ENCODE measurements around the gene KCNN1.

Gene KCNN1

DNA sequence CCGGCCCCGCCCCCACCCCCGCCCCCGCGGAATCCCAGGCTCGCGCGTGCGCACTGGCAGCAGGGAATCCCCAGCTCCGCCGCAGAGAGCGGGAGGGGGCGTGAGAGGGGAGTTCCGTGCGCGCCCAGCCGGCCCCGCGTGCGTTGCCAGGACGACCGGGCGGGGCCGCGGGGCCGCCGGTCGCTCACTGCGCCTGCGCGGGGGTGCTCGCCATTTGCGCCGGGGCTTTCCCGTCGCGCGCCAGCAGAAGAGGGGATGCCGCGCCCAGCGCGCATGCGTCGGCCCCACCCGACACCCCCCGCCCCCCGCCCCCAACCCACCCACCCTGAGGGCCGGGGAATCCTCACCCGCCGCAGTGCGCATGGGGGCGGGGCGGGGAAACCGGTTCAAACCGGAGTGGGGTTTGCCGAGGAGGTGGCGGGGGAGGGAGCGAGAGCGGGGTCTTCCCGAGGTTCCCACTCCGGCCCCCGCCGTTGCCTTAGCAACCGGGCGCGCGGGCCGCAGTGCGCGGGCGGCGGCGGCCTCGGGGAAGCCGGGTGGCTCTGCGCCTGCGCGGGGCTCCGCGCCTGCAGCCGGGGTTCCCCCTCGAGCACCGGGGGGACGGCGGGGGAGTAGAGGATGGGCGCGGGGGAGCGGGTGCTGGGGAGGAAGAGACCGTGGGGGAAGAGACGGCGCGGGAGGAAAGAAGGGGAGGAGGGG is 18.9 kb upstream of the KCNN1 start:
- peak; percentile 96 to 97 for DNase-seq

DNA sequence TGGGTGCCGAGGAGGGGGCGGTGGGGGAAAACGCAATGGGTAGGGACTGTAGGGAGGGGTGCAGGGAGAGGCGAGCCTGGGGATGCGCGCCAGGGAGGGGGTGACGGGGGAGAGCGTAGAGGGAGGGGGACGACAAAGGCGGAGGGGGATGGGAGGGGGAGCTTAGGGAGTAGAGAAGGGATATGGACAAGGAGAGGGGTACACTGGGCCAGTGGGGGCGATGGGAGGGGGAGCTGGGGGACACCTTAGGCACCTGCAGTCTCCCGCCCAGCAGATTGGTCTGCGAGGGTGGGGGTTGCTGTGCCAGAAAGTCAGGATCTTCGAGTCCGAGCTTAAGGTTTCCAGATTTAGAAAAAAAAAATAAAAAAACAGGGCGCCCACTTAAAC is 18.4 kb upstream of the KCNN1 start:
- no peak for DNase-seq

DNA sequence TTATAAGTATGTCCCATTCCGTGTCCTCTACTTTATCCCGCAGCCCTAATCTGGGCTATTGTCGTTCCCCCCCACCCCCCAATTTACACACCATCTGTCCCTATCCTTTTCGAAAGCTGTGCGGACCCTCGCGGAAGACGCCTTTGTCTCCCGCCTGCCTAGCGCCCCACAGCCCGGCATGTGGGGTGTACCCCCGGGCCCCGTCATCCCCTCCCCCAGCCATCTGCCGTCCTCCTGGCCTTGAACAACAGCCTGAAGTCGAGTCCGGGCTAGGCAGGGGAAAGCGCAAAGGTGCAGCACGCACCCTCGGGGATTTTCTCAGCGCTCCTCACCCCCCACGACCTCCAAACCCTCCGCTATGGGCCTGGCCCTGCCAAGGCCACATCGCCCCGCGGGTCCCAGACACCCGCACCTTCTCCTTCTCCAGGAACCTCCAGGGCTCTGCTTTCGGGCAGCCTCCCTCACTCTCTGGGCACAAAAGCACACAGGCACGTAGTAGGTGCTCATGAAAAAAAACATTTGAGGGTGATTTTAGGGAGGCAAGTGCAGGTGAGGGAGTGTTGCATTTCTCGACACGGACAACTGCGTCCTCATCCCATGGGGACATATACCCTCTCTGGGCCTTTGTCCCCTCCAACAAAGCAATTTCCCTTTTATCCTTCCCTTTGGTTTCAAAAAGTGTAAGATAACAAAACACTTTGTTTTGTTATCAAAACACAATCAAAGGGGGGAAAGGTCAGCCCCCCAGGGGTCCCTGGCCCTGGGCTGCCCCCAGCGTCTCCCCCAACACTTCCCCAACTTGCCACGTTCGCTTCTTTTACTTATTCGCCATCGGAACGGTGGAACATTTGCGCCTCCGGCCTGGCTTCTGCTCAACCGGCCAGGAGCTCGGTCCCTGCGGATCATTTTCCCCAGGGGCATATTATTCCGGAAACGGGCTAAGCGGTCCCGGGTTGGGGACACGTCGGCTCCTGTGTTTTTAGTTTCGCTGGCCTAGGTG is 17.7 kb upstream of the KCNN1 start:
- DNase-seq, result peak in 1 of 2 donors; percentile 25

DNA sequence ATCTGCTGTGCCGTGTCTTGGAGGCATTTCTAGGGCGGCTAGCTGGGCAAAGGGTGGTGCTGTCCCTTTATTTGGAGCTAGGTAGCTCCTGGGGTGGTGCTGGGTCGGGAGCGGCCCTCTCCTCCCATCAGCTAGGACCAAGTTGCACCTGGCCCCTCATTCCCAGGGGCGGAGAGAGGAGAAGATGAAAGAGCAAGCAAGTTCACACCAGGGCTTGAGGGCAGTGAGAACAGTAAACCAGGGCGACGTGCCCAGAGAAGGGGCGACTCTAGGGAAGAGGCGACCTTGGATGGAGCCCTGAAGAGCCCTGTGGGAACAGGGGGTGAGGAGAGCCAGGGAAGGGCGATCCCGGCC is 17.0 kb upstream of the KCNN1 start:
- peak in 1 of 2 donors; percentile 8 for DNase-seq

DNA sequence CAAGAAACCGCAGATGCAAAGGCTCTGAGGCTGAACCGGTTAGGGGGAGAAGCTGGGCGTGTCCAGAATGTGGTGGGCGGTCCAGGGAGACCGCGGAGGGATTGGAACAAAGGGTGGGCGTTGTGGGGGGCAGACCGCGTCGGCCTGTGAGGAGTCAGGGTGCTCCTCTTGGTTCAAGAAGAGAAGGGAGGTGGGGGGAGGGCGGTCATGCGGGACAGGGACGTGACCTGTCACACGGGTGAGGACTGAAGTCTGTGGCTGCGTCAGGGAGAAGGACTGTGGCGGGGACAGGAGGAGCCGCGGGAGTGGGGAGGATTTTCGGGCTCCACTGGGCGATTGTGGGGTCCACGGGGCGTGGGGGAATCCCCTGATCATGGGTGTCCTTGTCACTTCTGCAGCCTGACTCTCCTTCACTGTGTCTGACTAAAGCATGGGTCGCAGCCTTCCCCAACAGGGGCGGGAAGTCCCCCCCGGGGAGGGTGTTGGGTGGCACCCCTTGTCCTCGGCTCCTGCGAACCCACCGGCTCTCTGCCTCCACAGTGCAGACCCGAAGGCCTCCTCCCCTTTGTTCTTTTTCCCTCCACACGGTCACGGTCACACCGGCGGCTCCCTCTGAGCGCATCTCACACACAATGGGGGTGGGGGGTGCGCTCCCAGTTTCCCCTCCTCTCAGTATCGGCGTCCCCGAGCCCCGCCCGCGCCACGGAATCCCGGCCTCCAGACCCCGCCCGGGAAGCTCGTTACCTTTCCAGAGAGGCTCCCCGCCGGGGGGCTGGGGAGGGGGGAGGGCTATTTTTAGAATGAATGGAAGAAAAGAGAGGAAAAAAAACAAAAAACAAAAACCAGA is 16.4 kb upstream of the KCNN1 start:
- DNase-seq, result peak; percentile 66 to 68

DNA sequence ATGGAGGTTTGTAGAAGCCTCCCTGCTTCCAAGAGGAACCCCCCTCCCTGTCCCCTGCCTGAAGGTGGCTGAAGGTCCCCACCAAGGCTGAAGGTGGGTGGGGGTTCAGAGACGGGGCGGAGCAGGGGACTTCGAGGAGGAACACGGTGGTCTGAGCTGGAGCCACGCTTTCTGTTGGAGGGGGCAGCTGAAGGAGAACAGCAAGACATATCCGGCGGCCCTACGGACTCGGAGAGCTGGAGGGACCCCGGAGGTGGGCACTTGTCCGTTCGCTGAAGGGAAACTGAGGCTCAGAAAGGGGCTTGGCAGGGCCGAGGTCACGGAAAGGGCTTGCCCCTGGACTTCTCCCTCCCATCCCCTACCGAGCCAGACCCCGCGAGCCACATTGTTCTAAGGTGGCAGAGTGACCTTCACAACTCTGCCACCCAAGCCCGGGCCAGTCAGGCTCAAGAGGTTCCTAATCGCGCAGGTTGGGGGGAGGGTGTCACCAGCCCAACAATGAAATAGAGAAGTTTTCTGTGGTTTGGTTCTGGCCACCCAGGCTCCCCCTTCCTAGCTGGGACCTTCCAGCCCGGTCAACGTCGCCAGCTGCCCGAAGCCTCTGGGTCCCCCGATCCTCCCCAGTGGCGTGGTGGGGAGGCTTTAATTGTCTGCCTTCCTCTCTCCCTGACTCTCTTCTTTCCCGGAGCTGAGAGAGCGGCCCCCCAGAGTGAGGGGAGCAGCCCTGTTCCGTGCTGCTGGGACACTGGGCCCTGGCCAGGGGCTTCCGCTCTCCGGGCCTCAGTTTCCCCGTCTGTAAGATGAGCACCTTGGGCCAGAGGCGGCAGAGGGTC is 15.5 kb upstream of the KCNN1 start:
- peak; percentile 16 to 38 for DNase-seq

DNA sequence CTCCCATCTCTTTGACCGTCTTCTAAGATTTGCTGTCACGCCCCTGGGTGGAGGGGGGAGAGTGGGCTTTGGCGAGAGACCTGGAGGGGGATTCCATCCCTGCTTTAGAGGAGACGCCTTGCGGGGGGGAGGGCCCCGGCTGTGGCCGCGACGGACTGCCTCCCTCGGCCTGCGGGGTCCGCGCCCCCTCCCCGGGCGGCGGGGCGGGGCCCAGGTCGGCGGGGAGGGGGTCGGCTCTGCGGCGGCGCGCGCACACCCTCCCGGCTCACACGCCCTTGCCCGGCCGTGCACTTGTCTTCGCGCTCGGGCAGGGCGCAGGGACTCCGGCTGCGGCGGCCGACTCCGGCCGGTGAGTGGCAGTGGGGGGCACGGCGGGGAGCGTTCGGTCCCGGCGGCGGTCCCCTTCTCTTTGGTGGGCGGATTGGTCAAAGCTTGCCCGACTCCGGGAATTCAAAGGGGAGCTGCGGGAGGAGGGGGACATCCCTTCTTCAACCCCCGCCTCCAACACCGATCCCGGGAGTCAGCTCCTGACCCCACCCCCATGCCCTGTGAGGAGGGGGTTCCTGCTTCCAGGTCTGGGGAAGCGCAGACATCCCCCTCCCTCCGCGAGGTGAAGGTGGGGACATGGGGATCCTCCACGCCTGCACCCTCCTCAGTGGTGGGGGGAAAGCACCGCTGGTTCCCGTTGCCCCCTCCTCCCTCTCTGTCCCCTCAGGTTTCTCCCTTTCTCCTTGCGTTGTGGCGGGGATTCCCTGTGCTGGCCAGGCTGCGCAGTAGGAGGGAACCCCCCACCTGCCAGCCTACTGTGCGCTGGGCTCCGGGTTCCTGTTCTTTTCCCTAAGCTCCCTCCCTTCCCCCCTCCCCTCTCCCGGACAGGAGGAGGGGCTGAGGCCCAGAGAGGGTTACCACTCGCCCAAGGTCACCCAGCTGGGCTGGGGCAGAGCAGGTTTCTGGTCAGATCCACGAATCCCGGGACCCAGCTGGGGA is 14.6 kb upstream of the KCNN1 start:
- peak in 1 of 2 donors; percentile 19 for DNase-seq

DNA sequence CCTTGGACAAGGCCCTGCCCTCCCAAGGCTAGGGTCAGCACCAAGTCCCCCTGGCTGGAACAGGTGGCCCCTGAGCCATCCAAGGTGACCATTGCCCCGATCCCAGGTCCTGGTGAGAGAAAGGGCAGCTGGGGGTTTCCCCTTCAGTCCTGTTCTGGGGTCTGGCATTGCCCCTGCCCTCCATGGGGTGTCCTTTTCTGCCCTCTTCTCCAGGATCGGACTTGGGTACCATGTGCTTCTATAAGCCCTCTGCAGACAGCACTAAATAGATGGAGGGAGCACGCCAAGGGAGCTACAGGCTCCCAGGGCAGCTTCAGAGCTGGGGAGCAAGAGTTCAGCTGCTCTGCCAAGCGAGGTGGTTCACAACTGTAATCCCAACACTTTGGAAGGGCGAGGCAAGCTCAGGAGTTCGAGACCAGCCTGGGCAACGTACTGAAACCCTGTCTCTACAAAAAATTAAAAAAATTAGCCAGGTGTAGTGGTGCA is 13.5 kb upstream of the KCNN1 start:
- DNase-seq, result no peak

DNA sequence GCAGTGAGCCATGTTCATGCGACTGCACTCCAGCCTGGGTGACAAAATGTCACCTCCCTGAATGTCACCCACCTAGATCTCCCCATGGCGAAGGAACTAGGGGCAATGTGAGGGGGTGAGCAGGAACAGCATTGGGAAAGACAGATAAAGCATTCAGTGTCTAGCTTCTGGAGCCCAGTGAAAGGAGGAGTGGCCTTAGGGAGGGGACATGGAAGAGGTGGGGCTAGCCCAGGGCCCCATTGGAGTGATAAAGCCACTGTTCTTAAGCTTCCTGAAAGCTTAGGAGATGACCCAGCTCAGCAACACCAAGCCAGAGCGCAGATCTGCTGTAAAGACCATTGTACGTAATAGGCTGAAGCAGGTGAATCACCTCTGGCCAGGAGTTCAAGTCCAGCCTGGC is 13.0 kb upstream of the KCNN1 start:
- no peak for DNase-seq

DNA sequence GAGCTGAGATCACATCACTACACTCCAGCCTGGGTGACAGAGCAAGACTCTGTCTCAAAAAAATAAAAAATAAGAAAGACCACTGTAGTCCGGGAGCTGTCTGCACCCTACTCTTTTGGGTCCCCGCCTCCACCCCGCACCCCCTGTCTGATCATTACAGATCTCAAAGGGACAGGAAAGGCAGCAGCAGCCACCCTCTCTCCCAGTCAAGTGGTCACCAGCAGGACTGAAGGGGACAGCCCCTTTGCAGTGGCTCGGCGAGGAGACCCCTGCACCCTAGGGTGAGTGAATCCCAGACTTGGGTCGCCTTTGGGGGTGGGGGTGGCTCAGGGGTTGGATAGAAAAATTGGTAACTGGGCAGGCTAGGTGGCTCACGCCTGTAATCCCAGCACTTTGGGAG is 12.5 kb upstream of the KCNN1 start:
- no peak for DNase-seq

DNA sequence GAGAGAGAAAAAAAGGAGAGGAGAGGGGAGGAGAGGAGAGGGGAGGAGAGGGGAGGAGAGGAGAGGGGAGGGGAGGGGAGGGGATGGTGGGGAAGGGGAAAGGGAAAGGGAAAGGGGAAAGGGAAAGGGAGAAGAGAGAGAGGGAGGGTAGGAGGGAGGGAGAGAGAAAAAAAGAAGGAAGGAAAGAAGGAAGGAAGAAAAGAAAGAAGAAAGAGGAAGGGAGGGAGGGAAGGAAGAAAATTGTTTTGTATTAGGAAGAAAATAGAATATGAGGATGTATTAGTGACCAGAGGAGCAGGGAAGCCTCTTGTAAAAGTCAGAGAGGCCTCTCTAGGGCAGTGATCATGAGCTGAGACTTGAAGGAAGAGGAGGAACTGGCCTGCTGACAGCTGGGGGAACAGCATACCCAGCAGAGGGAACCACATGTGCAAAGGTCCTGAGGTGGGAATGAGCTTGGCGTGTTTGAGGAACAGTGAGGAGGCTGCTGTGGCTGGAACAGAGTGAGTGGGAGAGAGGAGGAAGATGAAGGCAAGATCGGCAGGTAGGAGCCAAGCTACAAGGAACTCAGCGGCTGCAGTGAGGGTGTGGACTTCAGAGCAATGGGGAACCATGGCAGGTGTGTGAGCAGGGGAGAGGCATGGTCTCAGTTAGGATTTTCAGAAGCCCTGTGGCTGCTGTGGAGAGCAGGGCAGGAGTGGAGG is 9.6 kb upstream of the KCNN1 start:
- DNase-seq, result no peak

DNA sequence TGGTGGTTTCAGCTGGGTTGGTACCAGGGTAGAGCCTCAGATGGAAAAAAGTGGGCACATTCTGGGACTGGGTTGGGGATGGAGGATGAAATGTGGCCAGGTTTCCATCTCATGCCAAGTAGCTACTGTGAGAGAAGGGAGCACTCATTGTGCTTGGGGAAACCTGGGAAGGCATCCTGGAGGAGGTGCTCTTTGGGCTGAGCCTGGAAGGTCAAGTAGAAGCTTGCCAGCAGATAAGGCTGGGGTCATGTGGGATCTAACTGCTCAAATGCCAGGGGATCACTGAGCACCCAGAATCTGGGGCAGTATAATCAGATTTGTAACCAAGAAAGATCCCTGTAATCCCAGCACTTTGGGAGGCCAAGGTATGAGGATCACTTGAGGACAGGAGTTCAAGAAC is 9.0 kb upstream of the KCNN1 start:
- no peak for DNase-seq

DNA sequence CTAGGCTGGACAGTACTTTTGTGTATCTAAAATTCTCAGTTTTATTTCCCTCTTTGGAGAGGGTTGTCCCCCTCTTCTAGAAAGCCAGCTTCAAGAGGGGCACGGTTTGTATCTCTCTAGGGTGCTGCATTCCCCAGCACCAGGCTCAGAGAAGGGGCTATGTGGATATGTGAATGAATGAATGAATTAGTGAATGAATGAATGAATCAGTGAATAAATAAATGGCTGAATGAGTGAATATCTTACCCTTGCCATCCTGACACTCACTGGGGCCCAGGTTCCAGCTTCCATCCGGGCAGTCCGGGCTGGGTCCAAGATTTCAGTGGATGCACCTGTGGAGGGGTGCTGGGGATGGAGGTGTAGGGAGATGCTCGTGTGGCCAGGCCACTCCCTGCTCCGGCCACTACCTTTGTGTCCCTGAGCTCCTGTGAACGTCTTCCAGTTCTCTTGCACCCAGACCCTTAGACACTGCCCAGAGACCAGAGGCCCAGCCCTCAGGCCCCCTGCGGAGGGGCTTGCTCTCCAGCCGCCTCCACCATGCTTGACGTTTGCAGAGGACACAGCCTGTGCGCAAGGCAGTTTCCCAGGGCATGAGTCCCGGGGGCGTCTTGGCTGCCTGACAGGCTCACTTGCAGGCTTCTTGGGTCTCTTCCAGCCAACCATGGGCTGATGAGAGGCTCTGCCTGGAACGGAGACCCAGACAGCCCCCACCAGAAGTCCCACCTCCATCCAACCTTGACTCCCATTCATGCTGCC is 2.8 kb upstream of the KCNN1 start:
- DNase-seq, result no peak

DNA sequence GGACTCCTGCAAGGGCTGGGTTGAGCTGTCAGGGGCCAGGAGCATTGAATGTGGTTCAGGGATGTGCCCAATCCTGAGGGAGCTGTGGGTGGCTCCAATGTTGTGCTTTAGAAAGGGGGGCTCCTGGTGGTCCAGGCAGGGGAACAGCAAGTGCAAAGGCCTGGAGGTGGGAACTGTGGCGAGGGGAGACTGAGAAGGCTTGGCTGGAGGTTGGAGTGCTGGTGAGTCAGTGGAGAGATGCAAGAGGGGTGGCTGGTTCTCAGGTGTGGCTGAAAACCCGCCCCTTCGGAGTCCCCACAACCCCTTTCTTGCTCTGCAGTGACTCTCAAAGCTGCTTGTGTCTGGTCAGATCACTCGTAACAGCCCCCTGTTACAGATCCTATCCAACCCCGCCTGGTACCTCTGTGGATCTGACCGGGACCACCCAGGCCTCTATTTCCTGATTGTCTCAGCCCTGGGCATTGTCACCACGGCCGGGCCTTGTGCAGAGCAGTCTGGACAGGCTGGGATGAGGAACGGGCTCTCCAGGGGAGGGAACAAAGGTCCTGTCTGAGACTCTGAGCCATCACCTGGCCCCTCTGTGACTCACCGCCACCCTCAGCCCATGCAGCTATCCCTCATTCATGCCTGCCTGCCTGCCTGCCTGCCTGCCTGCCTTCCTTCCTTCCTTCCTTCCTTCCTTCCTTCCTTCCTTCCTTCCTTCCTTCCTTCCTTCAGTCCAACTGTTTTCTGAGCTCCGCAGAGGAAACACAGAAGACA is 1.4 kb upstream of the KCNN1 start:
- DNase-seq, result no peak

DNA sequence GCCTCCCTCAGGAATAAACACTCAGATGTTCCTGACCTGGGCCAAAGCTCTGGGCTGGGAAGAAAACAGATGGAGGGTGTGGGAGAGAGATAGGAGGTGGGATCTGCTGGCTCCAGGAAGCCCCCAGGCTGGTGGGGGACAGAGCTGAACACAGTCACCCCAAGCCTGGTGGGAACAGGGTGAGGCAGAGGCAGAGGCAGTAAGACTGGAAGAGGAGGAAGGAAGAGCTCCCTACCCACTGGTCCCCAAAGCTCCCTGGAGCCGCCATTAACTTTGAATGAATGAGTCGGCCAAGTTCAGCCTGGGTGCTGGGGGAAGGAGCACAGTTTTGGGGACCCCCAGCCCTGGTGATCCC is 801 bp upstream of the KCNN1 start:
- no peak for DNase-seq

DNA sequence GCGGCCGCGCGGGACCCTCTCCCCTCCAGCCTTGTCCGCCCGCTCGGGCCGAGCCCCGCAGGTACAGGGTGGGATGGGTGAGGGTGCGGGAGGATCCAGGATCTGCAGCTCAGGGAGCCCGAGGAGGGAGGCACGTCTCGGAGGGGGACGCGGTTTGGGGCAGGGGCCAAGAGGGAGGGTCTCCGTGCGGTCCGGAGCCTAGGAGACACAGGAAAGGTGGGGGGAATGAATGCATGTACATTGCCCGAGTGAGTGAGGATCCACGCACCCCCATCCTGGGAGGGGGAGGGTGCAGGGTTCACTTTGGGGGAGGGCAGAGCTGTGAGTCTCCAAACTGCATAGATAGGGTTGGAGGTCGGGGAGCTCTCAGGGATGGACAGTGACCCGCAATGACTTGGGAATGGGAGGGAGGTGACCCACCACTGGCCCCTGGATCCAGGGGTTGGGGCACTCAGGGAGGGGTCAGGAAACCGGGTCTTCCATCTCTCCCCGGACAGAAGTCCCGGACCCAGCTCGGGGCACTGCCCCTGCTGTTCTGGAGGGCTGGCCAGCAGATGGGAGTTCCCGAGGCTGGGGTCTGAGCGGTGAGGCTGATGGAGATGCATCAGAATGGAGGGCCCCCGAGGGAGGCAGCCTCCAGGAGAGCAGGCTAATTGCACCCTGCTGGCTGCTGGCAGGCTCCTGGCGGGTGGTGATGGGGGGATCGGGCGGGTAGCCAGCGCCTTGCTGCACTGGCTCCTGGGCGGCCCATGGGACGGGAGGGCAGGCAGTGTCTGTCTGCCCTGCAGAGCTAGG is 547 bp downstream of the KCNN1 start:
- no peak for DNase-seq

DNA sequence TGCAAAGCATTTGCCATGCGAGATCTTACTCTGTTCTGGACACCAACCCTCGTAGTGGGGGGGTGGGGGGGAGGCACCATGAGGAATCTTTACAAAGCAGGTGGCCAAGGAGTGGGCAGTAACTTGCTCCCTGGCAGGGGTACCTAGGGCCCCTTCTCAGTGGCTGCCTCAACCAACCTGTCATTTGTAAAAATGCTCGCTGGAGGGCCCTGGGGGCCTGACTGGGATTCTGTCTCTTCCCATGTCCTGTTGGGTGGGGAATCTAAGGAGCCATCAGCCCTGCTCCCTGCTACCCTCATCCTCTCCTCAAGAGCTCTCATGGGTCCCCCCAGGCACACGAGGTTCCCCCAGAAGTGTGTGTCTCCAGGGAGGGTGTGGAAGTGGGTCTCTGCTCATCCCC is 1.5 kb downstream of the KCNN1 start:
- no peak for DNase-seq

Data from CD4-positive, alpha-beta T cell treated with Interleukin-4 for 1 hour (primary cell).